Thyroid gland (tissue), 4 donors: ENCODE data around the gene DHX30. TPM values are rescaled to one million over a fixed set of nuclear protein-coding genes. Genes with fewer than 3 reads are reported as not detected.

Experiments used
- DNase-seq, 2 donors: peaks; one replicate each; pipeline ENCODE4 v3.0.0-alpha.2; 2019
- H3K27ac ChIP-seq, 3 donors: fragments of 200-600 bp; sonication (generic); 1 replicate in 2 of 3; 2 replicates in 1 of 3; pipeline ENCODE4 v1.5.1; 2016 to 2019; ENCODE audit warnings: mild to moderate bottlenecking in 1 of 3, moderate library complexity in 1 of 3
- H3K27me3 ChIP-seq: fragments of 200-600 bp; sonication (generic); one replicate; pipeline ENCODE4 v1.5.1; 2019
- H3K36me3 ChIP-seq, 2 donors: fragments of 200-600 bp; sonication (generic); one replicate each; pipeline ENCODE4 v1.5.1; 2016 to 2019
- H3K4me1 ChIP-seq, 2 donors: fragments of 200-600 bp; sonication (generic); one replicate each; pipeline ENCODE4 v1.5.1; 2017 to 2019
- H3K4me3 ChIP-seq, 3 donors: fragments of 200-600 bp; sonication (generic); replicated peaks in 1 of 3; 1 replicate in 2 of 3; 2 replicates in 1 of 3; pipeline ENCODE4 v1.5.1; 2016; ENCODE audit warnings: mild to moderate bottlenecking in 1 of 3
- H3K9me3 ChIP-seq: fragments of 200-600 bp; sonication (generic); one replicate; pipeline ENCODE4 v1.5.1; 2017
- CTCF ChIP-seq, 6 experiments: fragments of 200-600 bp in 3 of 6; fragments of 450-650 bp in 3 of 6; sonication (generic) in 3 of 6; IDR thresholded peaks; one replicate each; pipeline ENCODE4 v1.5.1; 2016 to 2019; ENCODE audit warnings: antibody characterized with exemption in 6 of 6, mild to moderate bottlenecking in 2 of 6, inconsistent platforms in 1 of 6, moderate library complexity in 1 of 6
- POLR2A ChIP-seq, 2 donors: fragments of 450-650 bp; IDR thresholded peaks; one replicate each; pipeline ENCODE4 v1.6.1; 2017; ENCODE audit warnings: antibody characterized with exemption in 2 of 2, mild to moderate bottlenecking in 2 of 2, moderate library complexity in 1 of 2
- WGBS, 2 donors: methylation state at CpG; one replicate each; pipeline ENCODE4 v1.1.5; 2017; 5-methylcytosine and 5-hydroxymethylcytosine counted together
- intact Hi-C: fragments of 100-400 bp; cut with DNase I; formaldehyde crosslinking; loops from one replicate; pipeline ENCODE4 v1.15.1; 2023
- total RNA-seq, 4 donors: library from RNA; depleted of rRNA; stranded (reverse); fragments of >200 nt; gene quantifications; one replicate each; pipeline ENCODE4 v1.2.3, GENCODE V29; 2016

DHX30 gene
- total RNA-seq, 4 donors from 2014 or later, result 51.3 to 80.3 (median 72.8) TPM

- Histone ChIP-seq H3K4me3 (no peak overlapping the region), H3K4me1 (no peaks in the 10 kb centered on the region), H3K36me3 (peaks cover 20 to 24% of the 10 kb centered on the region in 2 donors), H3K27ac (no peak overlapping the region), H3K27me3 (no peaks in the 10 kb centered on the region), H3K9me3 (no peaks in the 10 kb centered on the region)
- TF ChIP-seq CTCF (IDR thresholded peaks at IDR 0.05) (no peak), POLR2A (IDR thresholded peaks at IDR 0.05) (no peak)
- intact Hi-C loops, result no loop called here
- DNase-seq, result no peak
- WGBS, 2 donors, result 79 to 87% methylated on average over 2 to 4 of the region's 4 CpGs
Observed at GRCh38 chr3:47859956-47860605, 57.1 kb downstream of the DHX30 start.

GRCh38 chr3:47863391-47864128 lies 60.6 kb downstream of the DHX30 start:
- TF ChIP-seq POLR2A (IDR thresholded peaks at IDR 0.05), result no peak
- no peak for TF ChIP-seq CTCF (IDR thresholded peaks at IDR 0.05)
- no peak for DNase-seq
- Histone ChIP-seq H3K27me3 (no peaks in the 10 kb centered on the region), H3K9me3 (no peaks in the 10 kb centered on the region), H3K27ac (no peak overlapping the region), H3K36me3 (peaks cover 23 to 24% of the 10 kb centered on the region in 2 donors), H3K4me1 (no peaks in the 10 kb centered on the region), H3K4me3 (no peak overlapping the region)
- intact Hi-C loops, result no loop called here
- 93% methylated on average over 9 to 12 of the region's 12 CpGs for WGBS, 2 donors

GRCh38 chr3:47865192-47865591 lies 62.3 kb downstream of the DHX30 start:
- Histone ChIP-seq H3K4me3 (no peak overlapping the region), H3K27me3 (no peaks in the 10 kb centered on the region), H3K9me3 (no peaks in the 10 kb centered on the region), H3K4me1 (no peaks in the 10 kb centered on the region), H3K36me3 (peaks cover 38 to 39% of the 10 kb centered on the region in 2 donors), H3K27ac (no peak overlapping the region)
- intact Hi-C loops, result no loop called here
- DNase-seq, result no peak
- 58 to 65% methylated on average over 3 of the region's 3 CpGs for WGBS, 2 donors
- TF ChIP-seq CTCF (IDR thresholded peaks at IDR 0.05) (no peak), POLR2A (IDR thresholded peaks at IDR 0.05) (no peak)

- no peak for DNase-seq
- Histone ChIP-seq H3K4me3 (no peak overlapping the region), H3K27me3 (no peaks in the 10 kb centered on the region), H3K27ac (no peak overlapping the region), H3K9me3 (no peaks in the 10 kb centered on the region), H3K36me3 (peaks cover 52 to 54% of the 10 kb centered on the region in 2 donors), H3K4me1 (no peaks in the 10 kb centered on the region)
- intact Hi-C loops, result no loop called here
- 92 to 97% methylated on average over 8 of the region's 8 CpGs for WGBS, 2 donors
- TF ChIP-seq CTCF (IDR thresholded peaks at IDR 0.05) (no peak), POLR2A (IDR thresholded peaks at IDR 0.05) (no peak)
Observed at GRCh38 chr3:47867451-47868044, 64.6 kb downstream of the DHX30 start.

- H3K27ac ChIP-seq, result no peak overlapping the region
- H3K4me3 ChIP-seq, result no peak overlapping the region
- no peaks in the 10 kb centered on the region for H3K9me3 ChIP-seq
- no peaks in the 10 kb centered on the region for H3K4me1 ChIP-seq
- WGBS, 2 donors, result 96 to 100% methylated on average over 2 of the region's 2 CpGs
- H3K27me3 ChIP-seq, result no peaks in the 10 kb centered on the region
- intact Hi-C loops, result no loop called here
- H3K36me3 ChIP-seq, result peaks cover 51 to 56% of the 10 kb centered on the region in 2 donors
- no peak for DNase-seq
- no peak for TF ChIP-seq POLR2A (IDR thresholded peaks at IDR 0.05)
- TF ChIP-seq CTCF (IDR thresholded peaks at IDR 0.05), result no peak
Observed at GRCh38 chr3:47868306-47868705, 65.4 kb downstream of the DHX30 start.
